GM23338 (cell line): ENCODE data around the gene PDE1A. TPM values are rescaled to one million over a fixed set of nuclear protein-coding genes. Genes with fewer than 3 reads are reported as not detected.

ENCODE experiments used
- ATAC-seq: fragments of 200-7000 bp; cut with Tn5 transposase; 3 replicates; pipeline ENCODE4 v1.9.1; 2020
- DNase-seq: peaks from one replicate; pipeline ENCODE4 v3.0.0-alpha.2; 2015; ENCODE audit warnings: low spot score
- H2AFZ ChIP-seq: fragments of 200-600 bp; sonication (generic); 2 replicates; pipeline ENCODE4 v1.8.0; 2016; ENCODE audit warnings: antibody characterized with exemption, mild to moderate bottlenecking, moderate library complexity
- H3F3A ChIP-seq: fragments of 200-600 bp; sonication (generic); replicated peaks from 2 replicates; pipeline ENCODE4 v1.8.0; 2017; ENCODE audit warnings: antibody characterized with exemption, mixed run types, low read depth
- H3K27ac ChIP-seq: fragments of 200-600 bp; sonication (generic); 2 replicates; pipeline ENCODE4 v1.6.1; 2016; ENCODE audit warnings: low read depth
- H3K27me3 ChIP-seq: fragments of 200-600 bp; sonication (generic); 2 replicates; pipeline ENCODE4 v1.8.0; 2016; ENCODE audit warnings: mild to moderate bottlenecking, mixed run types, moderate library complexity; ENCODE audit not compliant: insufficient read depth
- H3K36me3 ChIP-seq: fragments of 200-600 bp; sonication (generic); 2 replicates; pipeline ENCODE4 v1.8.0; 2016; ENCODE audit warnings: mild to moderate bottlenecking; ENCODE audit not compliant: insufficient read depth
- H3K4me1 ChIP-seq: fragments of 200-600 bp; sonication (generic); 2 replicates; pipeline ENCODE4 v1.8.0; 2016; ENCODE audit warnings: mild to moderate bottlenecking, moderate library complexity; ENCODE audit not compliant: insufficient read depth
- H3K4me2 ChIP-seq: fragments of 200-600 bp; sonication (generic); 2 replicates; pipeline ENCODE4 v1.7.1; 2017; ENCODE audit warnings: mixed run types
- H3K4me3 ChIP-seq: fragments of 200-600 bp; sonication (generic); 2 replicates; pipeline ENCODE4 v1.6.1; 2016; ENCODE audit warnings: mixed run types
- H3K79me2 ChIP-seq: fragments of 200-600 bp; sonication (generic); replicated peaks from 2 replicates; pipeline ENCODE4 v1.8.0; 2017; ENCODE audit warnings: mild to moderate bottlenecking; ENCODE audit not compliant: insufficient read depth
- H3K9me2 ChIP-seq: fragments of 200-600 bp; sonication (generic); 2 replicates; pipeline ENCODE4 v1.8.0; 2017; ENCODE audit not compliant: insufficient read depth
- H4K20me1 ChIP-seq: fragments of 200-600 bp; sonication (generic); replicated peaks from 2 replicates; pipeline ENCODE4 v1.8.0; 2017; ENCODE audit warnings: mild to moderate bottlenecking; ENCODE audit not compliant: insufficient read depth
- H3K27ac Mint-ChIP-seq: 2 replicates; pipeline ENCODE4 v1.8.0; 2020; ENCODE audit warnings: inconsistent platforms, mild to moderate bottlenecking, moderate library complexity, mixed read lengths
- H3K27me3 Mint-ChIP-seq: 3 replicates; pipeline ENCODE4 v1.8.0; 2022; ENCODE audit warnings: low read depth, mild to moderate bottlenecking, moderate library complexity, mixed read lengths, inconsistent platforms; ENCODE audit not compliant: insufficient read depth, poor library complexity
- H3K36me3 Mint-ChIP-seq: 3 replicates; pipeline ENCODE4 v1.8.0; 2021; ENCODE audit warnings: low read depth, mild to moderate bottlenecking, inconsistent platforms, moderate library complexity, mixed read lengths
- H3K4me1 Mint-ChIP-seq: 3 replicates; pipeline ENCODE4 v1.8.0; 2020; ENCODE audit warnings: mild to moderate bottlenecking, inconsistent platforms, mixed read lengths
- H3K4me3 Mint-ChIP-seq: 3 replicates; pipeline ENCODE4 v1.8.0; 2021; ENCODE audit warnings: moderate library complexity, mild to moderate bottlenecking, inconsistent platforms, mixed read lengths
- H3K9me3 Mint-ChIP-seq: 3 replicates; pipeline ENCODE4 v1.8.0; 2020; ENCODE audit warnings: moderate library complexity, mild to moderate bottlenecking, inconsistent platforms, mixed read lengths
- CREB1 ChIP-seq: fragments of 250-450 bp; sonication (Bioruptor Pico); IDR thresholded peaks from 2 replicates; pipeline ENCODE4 v1.5.0; 2020; ENCODE audit warnings: low read depth, mild to moderate bottlenecking, moderate library complexity
- EZH2 ChIP-seq: fragments of 200-600 bp; sonication (generic); IDR thresholded peaks from one replicate; pipeline ENCODE4 v1.8.0; 2017; ENCODE audit warnings: antibody characterized with exemption, mild to moderate bottlenecking, low read depth; ENCODE audit not compliant: unreplicated experiment
- EZH2phosphoT487 ChIP-seq: fragments of 200-600 bp; sonication (generic); IDR thresholded peaks from one replicate; pipeline ENCODE4 v1.8.1; 2018; ENCODE audit warnings: antibody characterized with exemption; ENCODE audit not compliant: unreplicated experiment
- JUNB ChIP-seq: IDR thresholded peaks from one replicate; pipeline ENCODE4 v1.6.1; 2016; ENCODE audit warnings: antibody characterized with exemption; ENCODE audit not compliant: unreplicated experiment
- NANOG ChIP-seq: IDR thresholded peaks from 2 replicates; pipeline ENCODE4 v1.6.1; 2016; ENCODE audit warnings: antibody characterized with exemption, borderline replicate concordance
- POLR2AphosphoS5 ChIP-seq: IDR thresholded peaks from 2 replicates; pipeline ENCODE4 v1.6.1; 2016; ENCODE audit warnings: antibody characterized with exemption, low read depth
- STAT1 ChIP-seq: IDR thresholded peaks from one replicate; pipeline ENCODE4 v1.6.1; 2016; ENCODE audit warnings: antibody characterized with exemption; ENCODE audit not compliant: unreplicated experiment
- ZNF114 ChIP-seq: fragments of 250-450 bp; sonication (Bioruptor Pico); IDR thresholded peaks from 2 replicates; pipeline ENCODE4 v1.5.0; 2020; ENCODE audit warnings: mild to moderate bottlenecking, moderate library complexity
- ZNF331 ChIP-seq: fragments of 250-450 bp; sonication (Bioruptor Pico); IDR thresholded peaks from 2 replicates; pipeline ENCODE4 v1.5.0; 2020; ENCODE audit warnings: low read depth, mild to moderate bottlenecking, moderate library complexity
- polyA plus RNA-seq: library from polyadenylated mRNA; unstranded; fragments of >200 nt; fragmentation: Nextera tagmentation; extraction: Ambion mirVana; gene quantifications from 2 replicates; pipeline ENCODE4 v1.2.1, GENCODE V29; 2016
- total RNA-seq: library from RNA; depleted of rRNA; stranded (reverse); fragments of >200 nt; shearing (Covaris generic); gene quantifications from 2 replicates; pipeline ENCODE4 v1.2.3, GENCODE V29; 2014
- TF ChIP-seq, protein P1 (sequence below): IDR thresholded peaks from one replicate; pipeline ENCODE4 v1.6.1; 2018; ENCODE audit warnings: antibody characterized with exemption; ENCODE audit not compliant: unreplicated experiment
- TF ChIP-seq, protein P2 (sequence below): IDR thresholded peaks from 2 replicates; pipeline ENCODE4 v1.6.1; 2016; ENCODE audit warnings: antibody characterized with exemption
- TF ChIP-seq, protein P3 (sequence below), 2 experiments: fragments of 200-600 bp in 1 of 2; sonication (generic) in 1 of 2; conservative IDR thresholded peaks; 2 replicates each; pipeline versions ENCODE4 v1.5.1 to v1.6.1; 2016 to 2017; ENCODE audit warnings: antibody characterized with exemption in 2 of 2, low read depth in 2 of 2, mild to moderate bottlenecking in 2 of 2, moderate library complexity in 1 of 2
- TF ChIP-seq, protein P4 (sequence below): fragments of 250-450 bp; sonication (Bioruptor Pico); IDR thresholded peaks from 2 replicates; pipeline ENCODE4 v1.5.0; 2020; ENCODE audit warnings: mild to moderate bottlenecking, moderate library complexity

PDE1A gene
- total and polyA plus RNA-seq, 2 experiments from 2014 or later: 0.28 to 0.31 TPM

DNA sequence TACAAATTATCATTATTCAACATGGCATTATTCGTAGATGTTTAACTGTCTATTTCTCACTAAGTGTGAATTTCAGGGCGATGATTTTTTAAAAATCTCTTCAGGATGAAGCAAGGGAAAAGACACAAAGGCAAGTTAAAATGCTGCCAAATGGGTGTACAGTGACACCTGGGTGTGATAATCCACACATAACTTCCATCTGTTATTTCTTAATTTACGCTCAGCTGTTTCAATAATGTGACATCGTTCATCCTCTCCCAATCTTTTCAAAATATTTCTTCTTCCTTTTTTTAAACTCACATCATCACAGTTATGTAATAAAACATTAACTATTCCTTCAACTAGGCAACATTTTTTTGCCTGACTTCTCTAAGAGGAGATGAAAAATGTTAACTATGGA, 10.6 kb downstream of the PDE1A start:
- H3K4me1 Mint-ChIP-seq: peaks cover 9% of the 10 kb centered on the region
- Histone ChIP-seq H3K9me2 (no peaks in the 10 kb centered on the region; the same call in 1 of the 2 replicates), H2AFZ (no peak overlapping the region), H3K4me2 (no peak overlapping the region), H3K4me1 (0 out of 2 replicates have a peak, but pooled peaks cover 4% of the 10 kb centered on the region), H3K27me3 (no peaks in the 10 kb centered on the region), H3K79me2 (no peaks in the 10 kb centered on the region), H3K27ac (no peak overlapping the region), H3F3A (no peaks in the 10 kb centered on the region), H3K4me3 (no peak overlapping the region), H4K20me1 (no peaks in the 10 kb centered on the region), H3K36me3 (no peaks in the 10 kb centered on the region)
- no peak overlapping the region for H3K27ac Mint-ChIP-seq
- no peak overlapping the region for H3K4me3 Mint-ChIP-seq
- DNase-seq (no peak), ATAC-seq (no peak)
- no peaks in the 10 kb centered on the region for H3K27me3 Mint-ChIP-seq
- H3K9me3 Mint-ChIP-seq: no peaks in the 10 kb centered on the region
- no peaks in the 10 kb centered on the region for H3K36me3 Mint-ChIP-seq
- TF ChIP-seq EZH2phosphoT487 (no peak), ZNF114 (CRISPR knock-in tag) (no peak), NANOG (no peak), CREB1 (CRISPR knock-in tag) (no peak), POLR2AphosphoS5 (no peak), ZNF331 (no peak), EZH2 (no peak), STAT1 (no peak), JUNB (no peak)
- TF ChIP-seq, protein P1, sequence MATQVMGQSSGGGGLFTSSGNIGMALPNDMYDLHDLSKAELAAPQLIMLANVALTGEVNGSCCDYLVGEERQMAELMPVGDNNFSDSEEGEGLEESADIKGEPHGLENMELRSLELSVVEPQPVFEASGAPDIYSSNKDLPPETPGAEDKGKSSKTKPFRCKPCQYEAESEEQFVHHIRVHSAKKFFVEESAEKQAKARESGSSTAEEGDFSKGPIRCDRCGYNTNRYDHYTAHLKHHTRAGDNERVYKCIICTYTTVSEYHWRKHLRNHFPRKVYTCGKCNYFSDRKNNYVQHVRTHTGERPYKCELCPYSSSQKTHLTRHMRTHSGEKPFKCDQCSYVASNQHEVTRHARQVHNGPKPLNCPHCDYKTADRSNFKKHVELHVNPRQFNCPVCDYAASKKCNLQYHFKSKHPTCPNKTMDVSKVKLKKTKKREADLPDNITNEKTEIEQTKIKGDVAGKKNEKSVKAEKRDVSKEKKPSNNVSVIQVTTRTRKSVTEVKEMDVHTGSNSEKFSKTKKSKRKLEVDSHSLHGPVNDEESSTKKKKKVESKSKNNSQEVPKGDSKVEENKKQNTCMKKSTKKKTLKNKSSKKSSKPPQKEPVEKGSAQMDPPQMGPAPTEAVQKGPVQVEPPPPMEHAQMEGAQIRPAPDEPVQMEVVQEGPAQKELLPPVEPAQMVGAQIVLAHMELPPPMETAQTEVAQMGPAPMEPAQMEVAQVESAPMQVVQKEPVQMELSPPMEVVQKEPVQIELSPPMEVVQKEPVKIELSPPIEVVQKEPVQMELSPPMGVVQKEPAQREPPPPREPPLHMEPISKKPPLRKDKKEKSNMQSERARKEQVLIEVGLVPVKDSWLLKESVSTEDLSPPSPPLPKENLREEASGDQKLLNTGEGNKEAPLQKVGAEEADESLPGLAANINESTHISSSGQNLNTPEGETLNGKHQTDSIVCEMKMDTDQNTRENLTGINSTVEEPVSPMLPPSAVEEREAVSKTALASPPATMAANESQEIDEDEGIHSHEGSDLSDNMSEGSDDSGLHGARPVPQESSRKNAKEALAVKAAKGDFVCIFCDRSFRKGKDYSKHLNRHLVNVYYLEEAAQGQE: no peak
- TF ChIP-seq, protein P2, sequence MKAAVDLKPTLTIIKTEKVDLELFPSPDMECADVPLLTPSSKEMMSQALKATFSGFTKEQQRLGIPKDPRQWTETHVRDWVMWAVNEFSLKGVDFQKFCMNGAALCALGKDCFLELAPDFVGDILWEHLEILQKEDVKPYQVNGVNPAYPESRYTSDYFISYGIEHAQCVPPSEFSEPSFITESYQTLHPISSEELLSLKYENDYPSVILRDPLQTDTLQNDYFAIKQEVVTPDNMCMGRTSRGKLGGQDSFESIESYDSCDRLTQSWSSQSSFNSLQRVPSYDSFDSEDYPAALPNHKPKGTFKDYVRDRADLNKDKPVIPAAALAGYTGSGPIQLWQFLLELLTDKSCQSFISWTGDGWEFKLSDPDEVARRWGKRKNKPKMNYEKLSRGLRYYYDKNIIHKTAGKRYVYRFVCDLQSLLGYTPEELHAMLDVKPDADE: no peak
- TF ChIP-seq, protein P3, sequence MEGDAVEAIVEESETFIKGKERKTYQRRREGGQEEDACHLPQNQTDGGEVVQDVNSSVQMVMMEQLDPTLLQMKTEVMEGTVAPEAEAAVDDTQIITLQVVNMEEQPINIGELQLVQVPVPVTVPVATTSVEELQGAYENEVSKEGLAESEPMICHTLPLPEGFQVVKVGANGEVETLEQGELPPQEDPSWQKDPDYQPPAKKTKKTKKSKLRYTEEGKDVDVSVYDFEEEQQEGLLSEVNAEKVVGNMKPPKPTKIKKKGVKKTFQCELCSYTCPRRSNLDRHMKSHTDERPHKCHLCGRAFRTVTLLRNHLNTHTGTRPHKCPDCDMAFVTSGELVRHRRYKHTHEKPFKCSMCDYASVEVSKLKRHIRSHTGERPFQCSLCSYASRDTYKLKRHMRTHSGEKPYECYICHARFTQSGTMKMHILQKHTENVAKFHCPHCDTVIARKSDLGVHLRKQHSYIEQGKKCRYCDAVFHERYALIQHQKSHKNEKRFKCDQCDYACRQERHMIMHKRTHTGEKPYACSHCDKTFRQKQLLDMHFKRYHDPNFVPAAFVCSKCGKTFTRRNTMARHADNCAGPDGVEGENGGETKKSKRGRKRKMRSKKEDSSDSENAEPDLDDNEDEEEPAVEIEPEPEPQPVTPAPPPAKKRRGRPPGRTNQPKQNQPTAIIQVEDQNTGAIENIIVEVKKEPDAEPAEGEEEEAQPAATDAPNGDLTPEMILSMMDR (conservative IDR thresholded peaks at IDR 0.05; ENCODE audit: low read depth in 2 of 2): no peak
- TF ChIP-seq, protein P4, sequence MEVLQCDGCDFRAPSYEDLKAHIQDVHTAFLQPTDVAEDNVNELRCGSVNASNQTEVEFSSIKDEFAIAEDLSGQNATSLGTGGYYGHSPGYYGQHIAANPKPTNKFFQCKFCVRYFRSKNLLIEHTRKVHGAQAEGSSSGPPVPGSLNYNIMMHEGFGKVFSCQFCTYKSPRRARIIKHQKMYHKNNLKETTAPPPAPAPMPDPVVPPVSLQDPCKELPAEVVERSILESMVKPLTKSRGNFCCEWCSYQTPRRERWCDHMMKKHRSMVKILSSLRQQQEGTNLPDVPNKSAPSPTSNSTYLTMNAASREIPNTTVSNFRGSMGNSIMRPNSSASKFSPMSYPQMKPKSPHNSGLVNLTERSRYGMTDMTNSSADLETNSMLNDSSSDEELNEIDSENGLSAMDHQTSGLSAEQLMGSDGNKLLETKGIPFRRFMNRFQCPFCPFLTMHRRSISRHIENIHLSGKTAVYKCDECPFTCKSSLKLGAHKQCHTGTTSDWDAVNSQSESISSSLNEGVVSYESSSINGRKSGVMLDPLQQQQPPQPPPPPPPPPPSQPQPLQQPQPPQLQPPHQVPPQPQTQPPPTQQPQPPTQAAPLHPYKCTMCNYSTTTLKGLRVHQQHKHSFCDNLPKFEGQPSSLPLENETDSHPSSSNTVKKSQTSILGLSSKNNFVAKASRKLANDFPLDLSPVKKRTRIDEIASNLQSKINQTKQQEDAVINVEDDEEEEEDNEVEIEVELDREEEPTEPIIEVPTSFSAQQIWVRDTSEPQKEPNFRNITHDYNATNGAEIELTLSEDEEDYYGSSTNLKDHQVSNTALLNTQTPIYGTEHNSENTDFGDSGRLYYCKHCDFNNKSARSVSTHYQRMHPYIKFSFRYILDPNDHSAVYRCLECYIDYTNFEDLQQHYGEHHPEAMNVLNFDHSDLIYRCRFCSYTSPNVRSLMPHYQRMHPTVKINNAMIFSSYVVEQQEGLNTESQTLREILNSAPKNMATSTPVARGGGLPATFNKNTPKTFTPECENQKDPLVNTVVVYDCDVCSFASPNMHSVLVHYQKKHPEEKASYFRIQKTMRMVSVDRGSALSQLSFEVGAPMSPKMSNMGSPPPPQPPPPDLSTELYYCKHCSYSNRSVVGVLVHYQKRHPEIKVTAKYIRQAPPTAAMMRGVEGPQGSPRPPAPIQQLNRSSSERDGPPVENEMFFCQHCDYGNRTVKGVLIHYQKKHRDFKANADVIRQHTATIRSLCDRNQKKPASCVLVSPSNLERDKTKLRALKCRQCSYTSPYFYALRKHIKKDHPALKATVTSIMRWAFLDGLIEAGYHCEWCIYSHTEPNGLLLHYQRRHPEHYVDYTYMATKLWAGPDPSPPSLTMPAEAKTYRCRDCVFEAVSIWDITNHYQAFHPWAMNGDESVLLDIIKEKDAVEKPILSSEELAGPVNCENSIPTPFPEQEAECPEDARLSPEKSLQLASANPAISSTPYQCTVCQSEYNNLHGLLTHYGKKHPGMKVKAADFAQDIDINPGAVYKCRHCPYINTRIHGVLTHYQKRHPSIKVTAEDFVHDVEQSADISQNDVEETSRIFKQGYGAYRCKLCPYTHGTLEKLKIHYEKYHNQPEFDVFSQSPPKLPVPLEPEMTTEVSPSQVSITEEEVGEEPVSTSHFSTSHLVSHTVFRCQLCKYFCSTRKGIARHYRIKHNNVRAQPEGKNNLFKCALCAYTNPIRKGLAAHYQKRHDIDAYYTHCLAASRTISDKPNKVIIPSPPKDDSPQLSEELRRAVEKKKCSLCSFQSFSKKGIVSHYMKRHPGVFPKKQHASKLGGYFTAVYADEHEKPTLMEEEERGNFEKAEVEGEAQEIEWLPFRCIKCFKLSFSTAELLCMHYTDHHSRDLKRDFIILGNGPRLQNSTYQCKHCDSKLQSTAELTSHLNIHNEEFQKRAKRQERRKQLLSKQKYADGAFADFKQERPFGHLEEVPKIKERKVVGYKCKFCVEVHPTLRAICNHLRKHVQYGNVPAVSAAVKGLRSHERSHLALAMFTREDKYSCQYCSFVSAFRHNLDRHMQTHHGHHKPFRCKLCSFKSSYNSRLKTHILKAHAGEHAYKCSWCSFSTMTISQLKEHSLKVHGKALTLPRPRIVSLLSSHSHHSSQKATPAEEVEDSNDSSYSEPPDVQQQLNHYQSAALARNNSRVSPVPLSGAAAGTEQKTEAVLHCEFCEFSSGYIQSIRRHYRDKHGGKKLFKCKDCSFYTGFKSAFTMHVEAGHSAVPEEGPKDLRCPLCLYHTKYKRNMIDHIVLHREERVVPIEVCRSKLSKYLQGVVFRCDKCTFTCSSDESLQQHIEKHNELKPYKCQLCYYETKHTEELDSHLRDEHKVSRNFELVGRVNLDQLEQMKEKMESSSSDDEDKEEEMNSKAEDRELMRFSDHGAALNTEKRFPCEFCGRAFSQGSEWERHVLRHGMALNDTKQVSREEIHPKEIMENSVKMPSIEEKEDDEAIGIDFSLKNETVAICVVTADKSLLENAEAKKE: no peak
